NCI-H82 treated with DMSO at 0.1 percent for 48 hours (cell line): ENCODE data around the gene RNPEPL1.
"Not testable (repeated sequence)": the region's sequence is repeated elsewhere in the genome, so short reads cannot be mapped to it uniquely, and the experiment has no call there.

ENCODE experiments used
- DNase-seq: peaks from one replicate; lab custom pipeline; 2025; ENCODE audit not compliant: unreplicated experiment; lab: John Stamatoyannopoulos, UW

Gene RNPEPL1

GRCh38 chr2:240603081-240603835 lies 35.0 kb downstream of the RNPEPL1 start:
- no peak for DNase-seq

GRCh38 chr2:240603846-240604245 lies 35.6 kb downstream of the RNPEPL1 start:
- no peak for DNase-seq

- DNase-seq = no peak
These were observed 36.1 kb downstream of the RNPEPL1 start for GRCh38 chr2:240604291-240604938.

- DNase-seq = no peak
These were observed 36.8 kb downstream of the RNPEPL1 start for GRCh38 chr2:240604939-240605716.

GRCh38 chr2:240605867-240606743 lies 37.8 kb downstream of the RNPEPL1 start:
- no peak for DNase-seq

GRCh38 chr2:240611601-240612210 lies 43.4 kb downstream of the RNPEPL1 start:
- DNase-seq = no peak

- DNase-seq = no peak
These were observed 45.5 kb downstream of the RNPEPL1 start for GRCh38 chr2:240613781-240614180.

GRCh38 chr2:240614391-240614790 lies 46.1 kb downstream of the RNPEPL1 start:
- DNase-seq = no peak

- DNase-seq = no peak
These were observed 47.1 kb downstream of the RNPEPL1 start for GRCh38 chr2:240615396-240615795.

- no peak for DNase-seq
These were observed 47.7 kb downstream of the RNPEPL1 start for GRCh38 chr2:240615820-240616547.

GRCh38 chr2:240616860-240617666 lies 48.8 kb downstream of the RNPEPL1 start:
- not testable (repeated sequence) for DNase-seq

GRCh38 chr2:240618776-240619175 lies 50.5 kb downstream of the RNPEPL1 start:
- no peak for DNase-seq

- DNase-seq = no peak
These were observed 51.3 kb downstream of the RNPEPL1 start for GRCh38 chr2:240619506-240620148.

- no peak for DNase-seq
These were observed 52.0 kb downstream of the RNPEPL1 start for GRCh38 chr2:240620149-240620731.

GRCh38 chr2:240620859-240621258 lies 52.6 kb downstream of the RNPEPL1 start:
- DNase-seq = no peak

GRCh38 chr2:240622060-240622411 lies 53.8 kb downstream of the RNPEPL1 start:
- no peak for DNase-seq

GRCh38 chr2:240622531-240623235 lies 54.4 kb downstream of the RNPEPL1 start:
- DNase-seq = no peak
